Measurements from ENCODE around the gene KCNE2. TPM values are rescaled to one million over a fixed set of nuclear protein-coding genes. Genes with fewer than 3 reads are reported as not detected.

The KCNE2 gene
- total and polyA plus RNA-seq, 10 donors, result 0.13 TPM; not detected in 9

DNA sequence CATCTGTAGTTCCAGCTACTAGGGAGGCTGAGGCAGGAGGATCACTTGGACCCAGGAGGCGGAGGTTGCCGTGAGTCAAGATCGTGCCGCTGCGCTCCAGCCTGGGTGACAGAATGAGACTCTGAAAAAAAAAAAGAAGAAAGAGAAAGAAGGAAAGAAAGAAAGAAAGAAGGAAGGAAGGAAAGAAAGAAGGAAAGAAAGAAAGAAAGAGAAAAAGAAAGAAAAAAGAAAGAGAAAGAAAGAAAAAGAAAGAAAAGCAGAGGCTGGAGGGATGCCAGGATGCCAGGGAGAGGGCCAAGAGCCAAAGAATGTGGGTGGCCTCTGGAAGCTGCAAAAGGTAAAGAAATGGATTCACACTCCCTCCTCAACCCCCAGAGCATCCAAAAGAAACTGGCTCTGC lies 8.2 kb upstream of the KCNE2 start:
- no peak for DNase-seq
- TF ChIP-seq, protein P1, sequence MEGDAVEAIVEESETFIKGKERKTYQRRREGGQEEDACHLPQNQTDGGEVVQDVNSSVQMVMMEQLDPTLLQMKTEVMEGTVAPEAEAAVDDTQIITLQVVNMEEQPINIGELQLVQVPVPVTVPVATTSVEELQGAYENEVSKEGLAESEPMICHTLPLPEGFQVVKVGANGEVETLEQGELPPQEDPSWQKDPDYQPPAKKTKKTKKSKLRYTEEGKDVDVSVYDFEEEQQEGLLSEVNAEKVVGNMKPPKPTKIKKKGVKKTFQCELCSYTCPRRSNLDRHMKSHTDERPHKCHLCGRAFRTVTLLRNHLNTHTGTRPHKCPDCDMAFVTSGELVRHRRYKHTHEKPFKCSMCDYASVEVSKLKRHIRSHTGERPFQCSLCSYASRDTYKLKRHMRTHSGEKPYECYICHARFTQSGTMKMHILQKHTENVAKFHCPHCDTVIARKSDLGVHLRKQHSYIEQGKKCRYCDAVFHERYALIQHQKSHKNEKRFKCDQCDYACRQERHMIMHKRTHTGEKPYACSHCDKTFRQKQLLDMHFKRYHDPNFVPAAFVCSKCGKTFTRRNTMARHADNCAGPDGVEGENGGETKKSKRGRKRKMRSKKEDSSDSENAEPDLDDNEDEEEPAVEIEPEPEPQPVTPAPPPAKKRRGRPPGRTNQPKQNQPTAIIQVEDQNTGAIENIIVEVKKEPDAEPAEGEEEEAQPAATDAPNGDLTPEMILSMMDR (IDR thresholded peaks at IDR 0.05 in 8 of 11, conservative IDR thresholded peaks at IDR 0.05 in 3 of 11), result no peak
- TF ChIP-seq POLR2A (IDR thresholded peaks at IDR 0.05) (no peak), POLR2AphosphoS5 (IDR thresholded peaks at IDR 0.05) (no peak)
- no peak overlapping the region for H3K4me3 ChIP-seq
- no peak overlapping the region for H3K27ac ChIP-seq
- H3K36me3 ChIP-seq, result no peaks in the 10 kb centered on the region
- no peaks in the 10 kb centered on the region for H3K4me1 ChIP-seq
- H3K9me3 ChIP-seq, result peaks cover 0 to 8% (median 0%) of the 10 kb centered on the region in 8 donors
- intact Hi-C loops (cut with DNase I; ENCODE audit: low total_unique reads), result no loop called here
- 95 to 99% (median 97%) methylated on average over 5 of the region's 5 CpGs for WGBS, 5 donors
- peaks cover 0 to 14% (median 0%) of the 10 kb centered on the region in 7 donors for H3K27me3 ChIP-seq (replicated peaks in 1 of 7)

DNA sequence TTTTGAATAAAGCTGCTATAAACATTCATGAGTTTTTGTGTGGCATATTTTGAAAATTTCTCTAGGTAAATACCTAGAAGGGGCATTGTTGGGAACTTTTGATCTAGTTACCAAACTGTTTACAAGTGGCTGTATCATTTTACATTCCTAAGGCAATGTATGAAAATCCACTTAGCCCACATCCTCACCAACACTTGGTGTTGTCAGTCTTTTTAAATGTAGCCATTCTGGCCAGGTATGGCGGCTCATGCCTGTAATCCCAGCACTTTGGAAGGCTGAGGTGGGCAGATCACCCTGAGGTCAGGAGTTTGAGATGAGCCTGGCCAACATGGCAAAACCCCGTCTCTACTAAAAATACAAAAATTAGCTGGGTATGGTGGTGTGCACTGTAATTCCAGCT lies 5.9 kb upstream of the KCNE2 start:
- Histone ChIP-seq H3K27ac (no peak overlapping the region), H3K27me3 (replicated peaks in 1 of 7) (peaks cover 0 to 25% (median 4%) of the 10 kb centered on the region in 7 donors), H3K4me1 (peaks cover 0 to 11% (median 7%) of the 10 kb centered on the region in 6 donors), H3K9me3 (peaks cover 0 to 5% (median 0%) of the 10 kb centered on the region in 8 donors), H3K4me3 (no peak overlapping the region), H3K36me3 (no peaks in the 10 kb centered on the region)
- DNase-seq, result no peak
- 92 to 96% (median 93%) methylated on average over 2 of the region's 2 CpGs for WGBS, 5 donors
- no peak for TF ChIP-seq POLR2A (IDR thresholded peaks at IDR 0.05)
- TF ChIP-seq POLR2AphosphoS5 (IDR thresholded peaks at IDR 0.05), result no peak
- TF ChIP-seq, protein P1 (IDR thresholded peaks at IDR 0.05 in 8 of 11, conservative IDR thresholded peaks at IDR 0.05 in 3 of 11), result no peak
- intact Hi-C loops (cut with DNase I; ENCODE audit: low total_unique reads), result no loop called here

DNA sequence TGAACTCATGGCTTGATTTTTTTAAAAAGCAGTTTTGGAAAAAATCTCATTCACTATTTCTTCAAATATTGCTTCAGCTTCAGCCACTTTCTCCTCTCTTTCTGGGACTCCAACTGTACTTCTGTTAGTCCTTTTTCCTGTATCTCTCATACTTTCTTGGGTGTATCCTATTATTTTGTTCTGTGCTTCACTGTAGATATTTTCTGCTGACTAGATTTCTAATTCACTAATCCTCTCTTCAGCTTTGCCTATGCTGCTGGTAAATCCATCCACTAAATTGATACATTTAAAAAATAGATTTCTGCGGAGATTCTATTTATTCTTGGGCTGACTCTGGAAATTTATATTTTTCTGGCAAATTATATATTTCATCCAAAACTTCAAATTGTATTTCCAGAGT lies 4.9 kb upstream of the KCNE2 start:
- DNase-seq, result no peak
- no peak overlapping the region for H3K27ac ChIP-seq
- H3K9me3 ChIP-seq, result peaks cover 0 to 4% (median 0%) of the 10 kb centered on the region in 8 donors
- peaks cover 0 to 11% (median 7%) of the 10 kb centered on the region in 6 donors for H3K4me1 ChIP-seq
- TF ChIP-seq, protein P1 (IDR thresholded peaks at IDR 0.05 in 8 of 11, conservative IDR thresholded peaks at IDR 0.05 in 3 of 11), result no peak
- TF ChIP-seq POLR2AphosphoS5 (IDR thresholded peaks at IDR 0.05), result no peak
- no peak for TF ChIP-seq POLR2A (IDR thresholded peaks at IDR 0.05)
- H3K27me3 ChIP-seq (replicated peaks in 1 of 7), result peaks cover 0 to 25% (median 4%) of the 10 kb centered on the region in 7 donors
- no peaks in the 10 kb centered on the region for H3K36me3 ChIP-seq
- 47 to 93% (median 53%) methylated on average over 1 of the region's 1 CpG for WGBS, 5 donors
- H3K4me3 ChIP-seq, result no peak overlapping the region
- intact Hi-C loops (cut with DNase I; ENCODE audit: low total_unique reads), result no loop called here

DNA sequence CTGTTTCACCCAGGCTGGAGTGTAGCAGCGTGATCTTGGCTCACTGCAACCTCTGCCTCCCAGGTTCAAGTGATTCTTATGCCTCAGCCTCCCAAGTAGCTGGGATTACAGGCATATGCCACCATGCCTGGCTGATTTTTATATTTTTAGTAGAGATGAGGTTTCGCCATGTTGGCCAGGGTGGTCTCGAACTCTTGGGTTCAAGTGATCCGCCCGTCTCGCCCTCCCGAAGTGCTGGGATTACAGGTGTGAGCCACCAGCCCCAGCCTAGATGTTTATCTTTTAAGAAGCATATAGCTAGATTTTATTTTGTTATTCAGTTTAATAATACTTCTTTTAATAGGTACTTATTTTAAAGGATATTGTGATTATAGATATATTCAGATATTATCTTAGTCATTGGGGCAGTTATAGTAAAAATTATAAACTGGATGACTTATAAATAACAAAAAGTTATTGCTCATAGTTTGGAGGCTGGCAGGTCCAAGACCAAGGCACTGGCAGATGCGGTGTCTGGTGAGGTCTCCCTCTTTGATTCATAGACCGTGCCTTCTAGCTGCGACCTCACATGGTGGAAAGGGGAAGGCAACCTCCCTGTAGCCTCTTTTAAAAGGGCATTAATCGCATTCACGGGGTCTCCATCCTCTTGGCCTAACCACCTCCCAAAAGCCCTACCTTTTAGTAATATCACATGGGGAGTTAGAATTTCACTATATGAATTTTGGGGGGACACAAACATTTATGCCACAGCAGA lies 3.1 kb upstream of the KCNE2 start:
- intact Hi-C loops (cut with DNase I; ENCODE audit: low total_unique reads), result no loop called here

More for the DNA sequence above, 3.1 kb upstream of the KCNE2 start:
- Histone ChIP-seq H3K27ac (no peak overlapping the region), H3K36me3 (no peaks in the 10 kb centered on the region), H3K9me3 (peaks cover 0 to 4% (median 0%) of the 10 kb centered on the region in 8 donors), H3K4me1 (peaks cover 0 to 11% (median 7%) of the 10 kb centered on the region in 6 donors), H3K4me3 (no peak overlapping the region), H3K27me3 (replicated peaks in 1 of 7) (peaks cover 0 to 24% (median 4%) of the 10 kb centered on the region in 7 donors)
- no peak for DNase-seq
- WGBS, 5 donors, result 78 to 93% (median 89%) methylated on average over 12 of the region's 12 CpGs
- TF ChIP-seq POLR2AphosphoS5 (IDR thresholded peaks at IDR 0.05) (no peak), POLR2A (IDR thresholded peaks at IDR 0.05) (no peak)
- TF ChIP-seq, protein P1 (IDR thresholded peaks at IDR 0.05 in 8 of 11, conservative IDR thresholded peaks at IDR 0.05 in 3 of 11), result no peak
